ENCODE data around the gene RTCB. TPM values are rescaled to one million over a fixed set of nuclear protein-coding genes. Genes with fewer than 3 reads are reported as not detected.
"Not testable (repeated sequence)": the region's sequence is repeated elsewhere in the genome, so short reads cannot be mapped to it uniquely, and the experiment has no call there.

RTCB gene
- polyA plus RNA-seq, 1 donor from 2014 or later = 112 TPM

DNA sequence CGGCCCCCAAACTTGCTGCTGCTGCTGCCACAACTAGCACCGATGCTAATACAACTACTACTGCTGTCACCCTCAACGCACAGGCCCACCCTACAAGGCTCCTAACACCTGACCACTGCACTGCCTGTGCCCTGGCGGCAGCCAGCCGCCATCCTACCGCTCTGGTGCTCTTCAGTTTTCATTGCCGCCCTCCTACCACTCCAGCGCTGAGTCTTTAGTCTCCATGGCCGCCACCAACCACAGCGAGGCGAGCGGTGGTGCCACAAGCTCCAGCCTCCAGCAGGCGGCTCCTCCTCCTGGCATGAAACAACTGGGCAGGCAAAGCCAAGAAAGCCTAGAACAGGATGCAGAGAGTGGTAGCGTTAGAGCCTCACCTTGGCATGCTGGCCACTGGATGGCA is 59.4 kb downstream of the RTCB start:
- H3K27me3 ChIP-seq (ENCODE audit: insufficient read depth, low read depth, low read length) = no peaks in the 10 kb centered on the region
- H3K36me3 ChIP-seq (ENCODE audit: insufficient read depth, low read length) = no peaks in the 10 kb centered on the region
- H4K20me1 ChIP-seq (ENCODE audit: insufficient read depth) = no peaks in the 10 kb centered on the region
- no peaks in the 10 kb centered on the region for H3F3A ChIP-seq (ENCODE audit: insufficient read depth, low read length, poor library complexity, severe bottlenecking)
- H3K9me3 ChIP-seq (ENCODE audit: low read length) = no peaks in the 10 kb centered on the region
- no peak overlapping the region for H3K4me2 ChIP-seq (ENCODE audit: low read length)
- no peak overlapping the region for H2AFZ ChIP-seq (ENCODE audit: low read depth, low read length)
- H3K27ac ChIP-seq (ENCODE audit: low read length) = no peak overlapping the region
- no peaks in the 10 kb centered on the region for H3K9me2 ChIP-seq (ENCODE audit: insufficient read depth, low read length)
- H3K79me2 ChIP-seq (replicated peaks; ENCODE audit: insufficient read depth, low read length) = no peaks in the 10 kb centered on the region
- TF ChIP-seq, protein P1, sequence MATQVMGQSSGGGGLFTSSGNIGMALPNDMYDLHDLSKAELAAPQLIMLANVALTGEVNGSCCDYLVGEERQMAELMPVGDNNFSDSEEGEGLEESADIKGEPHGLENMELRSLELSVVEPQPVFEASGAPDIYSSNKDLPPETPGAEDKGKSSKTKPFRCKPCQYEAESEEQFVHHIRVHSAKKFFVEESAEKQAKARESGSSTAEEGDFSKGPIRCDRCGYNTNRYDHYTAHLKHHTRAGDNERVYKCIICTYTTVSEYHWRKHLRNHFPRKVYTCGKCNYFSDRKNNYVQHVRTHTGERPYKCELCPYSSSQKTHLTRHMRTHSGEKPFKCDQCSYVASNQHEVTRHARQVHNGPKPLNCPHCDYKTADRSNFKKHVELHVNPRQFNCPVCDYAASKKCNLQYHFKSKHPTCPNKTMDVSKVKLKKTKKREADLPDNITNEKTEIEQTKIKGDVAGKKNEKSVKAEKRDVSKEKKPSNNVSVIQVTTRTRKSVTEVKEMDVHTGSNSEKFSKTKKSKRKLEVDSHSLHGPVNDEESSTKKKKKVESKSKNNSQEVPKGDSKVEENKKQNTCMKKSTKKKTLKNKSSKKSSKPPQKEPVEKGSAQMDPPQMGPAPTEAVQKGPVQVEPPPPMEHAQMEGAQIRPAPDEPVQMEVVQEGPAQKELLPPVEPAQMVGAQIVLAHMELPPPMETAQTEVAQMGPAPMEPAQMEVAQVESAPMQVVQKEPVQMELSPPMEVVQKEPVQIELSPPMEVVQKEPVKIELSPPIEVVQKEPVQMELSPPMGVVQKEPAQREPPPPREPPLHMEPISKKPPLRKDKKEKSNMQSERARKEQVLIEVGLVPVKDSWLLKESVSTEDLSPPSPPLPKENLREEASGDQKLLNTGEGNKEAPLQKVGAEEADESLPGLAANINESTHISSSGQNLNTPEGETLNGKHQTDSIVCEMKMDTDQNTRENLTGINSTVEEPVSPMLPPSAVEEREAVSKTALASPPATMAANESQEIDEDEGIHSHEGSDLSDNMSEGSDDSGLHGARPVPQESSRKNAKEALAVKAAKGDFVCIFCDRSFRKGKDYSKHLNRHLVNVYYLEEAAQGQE (IDR thresholded peaks at IDR 0.05; ENCODE audit: borderline replicate concordance) = no peak
- no peak for TF ChIP-seq TAF1 (IDR thresholded peaks at IDR 0.05; ENCODE audit: low read depth)
- no peak for TF ChIP-seq MXI1 (conservative IDR thresholded peaks at IDR 0.05; ENCODE audit: poor library complexity, severe bottlenecking)
- no peak for TF ChIP-seq SMC3 (conservative IDR thresholded peaks at IDR 0.05; ENCODE audit: poor library complexity)
- no peak for TF ChIP-seq EZH2 (IDR thresholded peaks at IDR 0.05; ENCODE audit: borderline replicate concordance, insufficient read depth, low read length, poor library complexity, severe bottlenecking)
- TF ChIP-seq POLR2AphosphoS5 (IDR thresholded peaks at IDR 0.05) = no peak
- TF ChIP-seq, protein P2, sequence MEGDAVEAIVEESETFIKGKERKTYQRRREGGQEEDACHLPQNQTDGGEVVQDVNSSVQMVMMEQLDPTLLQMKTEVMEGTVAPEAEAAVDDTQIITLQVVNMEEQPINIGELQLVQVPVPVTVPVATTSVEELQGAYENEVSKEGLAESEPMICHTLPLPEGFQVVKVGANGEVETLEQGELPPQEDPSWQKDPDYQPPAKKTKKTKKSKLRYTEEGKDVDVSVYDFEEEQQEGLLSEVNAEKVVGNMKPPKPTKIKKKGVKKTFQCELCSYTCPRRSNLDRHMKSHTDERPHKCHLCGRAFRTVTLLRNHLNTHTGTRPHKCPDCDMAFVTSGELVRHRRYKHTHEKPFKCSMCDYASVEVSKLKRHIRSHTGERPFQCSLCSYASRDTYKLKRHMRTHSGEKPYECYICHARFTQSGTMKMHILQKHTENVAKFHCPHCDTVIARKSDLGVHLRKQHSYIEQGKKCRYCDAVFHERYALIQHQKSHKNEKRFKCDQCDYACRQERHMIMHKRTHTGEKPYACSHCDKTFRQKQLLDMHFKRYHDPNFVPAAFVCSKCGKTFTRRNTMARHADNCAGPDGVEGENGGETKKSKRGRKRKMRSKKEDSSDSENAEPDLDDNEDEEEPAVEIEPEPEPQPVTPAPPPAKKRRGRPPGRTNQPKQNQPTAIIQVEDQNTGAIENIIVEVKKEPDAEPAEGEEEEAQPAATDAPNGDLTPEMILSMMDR (IDR thresholded peaks at IDR 0.05; ENCODE audit: poor library complexity, severe bottlenecking) = no peak
- no peak for TF ChIP-seq RAD21 (conservative IDR thresholded peaks at IDR 0.05)
- no peak for TF ChIP-seq EP300 (conservative IDR thresholded peaks at IDR 0.05; ENCODE audit: poor library complexity, severe bottlenecking)
- no peak overlapping the region for H3K9ac ChIP-seq (ENCODE audit: low read length)
- H3K4me3 ChIP-seq (ENCODE audit: low read length) = no peak overlapping the region

- not testable (repeated sequence) for H3K9me3 ChIP-seq (ENCODE audit: low read length); H3K79me2 ChIP-seq (replicated peaks; ENCODE audit: insufficient read depth, low read length); H3K27ac ChIP-seq (ENCODE audit: low read length); H3K36me3 ChIP-seq (ENCODE audit: insufficient read depth, low read length); H2AFZ ChIP-seq (ENCODE audit: low read depth, low read length); H3K27me3 ChIP-seq (ENCODE audit: insufficient read depth, low read depth, low read length); H3K9ac ChIP-seq (ENCODE audit: low read length); H3K9me2 ChIP-seq (ENCODE audit: insufficient read depth, low read length); H3K4me3 ChIP-seq (ENCODE audit: low read length); H3K4me2 ChIP-seq (ENCODE audit: low read length); H3F3A ChIP-seq (ENCODE audit: insufficient read depth, low read length, poor library complexity, severe bottlenecking); H4K20me1 ChIP-seq (ENCODE audit: insufficient read depth)
These were observed 60.2 kb downstream of the RTCB start for GRCh38 chr22:32351875-32352274.

- no peak overlapping the region for H3K27ac ChIP-seq (ENCODE audit: low read length)
- no peak for TF ChIP-seq EZH2 (IDR thresholded peaks at IDR 0.05; ENCODE audit: borderline replicate concordance, insufficient read depth, low read length, poor library complexity, severe bottlenecking)
- TF ChIP-seq SMC3 (conservative IDR thresholded peaks at IDR 0.05; ENCODE audit: poor library complexity) = no peak
- TF ChIP-seq EP300 (conservative IDR thresholded peaks at IDR 0.05; ENCODE audit: poor library complexity, severe bottlenecking) = no peak
- no peak for TF ChIP-seq TAF1 (IDR thresholded peaks at IDR 0.05; ENCODE audit: low read depth)
- no peak for TF ChIP-seq POLR2AphosphoS5 (IDR thresholded peaks at IDR 0.05)
- TF ChIP-seq, protein P2 (IDR thresholded peaks at IDR 0.05; ENCODE audit: poor library complexity, severe bottlenecking) = no peak
- TF ChIP-seq RAD21 (conservative IDR thresholded peaks at IDR 0.05) = no peak
- TF ChIP-seq MXI1 (conservative IDR thresholded peaks at IDR 0.05; ENCODE audit: poor library complexity, severe bottlenecking) = no peak
- TF ChIP-seq, protein P1 (IDR thresholded peaks at IDR 0.05; ENCODE audit: borderline replicate concordance) = no peak
- no peaks in the 10 kb centered on the region for H3K79me2 ChIP-seq (replicated peaks; ENCODE audit: insufficient read depth, low read length)
- H3F3A ChIP-seq (ENCODE audit: insufficient read depth, low read length, poor library complexity, severe bottlenecking) = no peaks in the 10 kb centered on the region
- no peaks in the 10 kb centered on the region for H3K9me2 ChIP-seq (ENCODE audit: insufficient read depth, low read length)
- no peaks in the 10 kb centered on the region for H3K36me3 ChIP-seq (ENCODE audit: insufficient read depth, low read length)
- no peaks in the 10 kb centered on the region for H4K20me1 ChIP-seq (ENCODE audit: insufficient read depth)
- H3K4me3 ChIP-seq (ENCODE audit: low read length) = no peak overlapping the region
- no peaks in the 10 kb centered on the region for H3K9me3 ChIP-seq (ENCODE audit: low read length)
- H2AFZ ChIP-seq (ENCODE audit: low read depth, low read length) = no peak overlapping the region
- no peak overlapping the region for H3K4me2 ChIP-seq (ENCODE audit: low read length)
- no peaks in the 10 kb centered on the region for H3K27me3 ChIP-seq (ENCODE audit: insufficient read depth, low read depth, low read length)
- no peak overlapping the region for H3K9ac ChIP-seq (ENCODE audit: low read length)
These were observed 63.9 kb downstream of the RTCB start for GRCh38 chr22:32348031-32348611.
